Inflammatory macrophage (primary cell): ENCODE results near the gene INSRR.
A peak's percentile ranks its signal among the peaks of the same experiment; 100 is the strongest.

Experiments
- DNase-seq, 2 donors: peaks; one replicate each; pipeline ENCODE4 v3.0.0-alpha.2; 2020 to 2022
- total RNA-seq, 18 experiments: gene quantifications; one replicate each; lab custom pipeline; 2026; ENCODE audit warnings: mixed read lengths in 6 of 18, inconsistent platforms in 2 of 18; lab: John Stamatoyannopoulos, UW

The INSRR gene
- 0 to 0.19 (median 0) reads per million in 18 experiments for total RNA-seq

- DNase-seq = no peak
These were observed at the start of gene INSRR for GRCh38 chr1:156858959-156859522. Gene INSRR (minus strand): TSS chr1:156859117. CDS start chr1:156858621, 496 bp downstream.

- DNase-seq = no peak
These were observed 49.6 kb upstream of the INSRR start for GRCh38 chr1:156908541-156908940.

GRCh38 chr1:156906206-156906906 lies 47.4 kb upstream of the INSRR start:
- DNase-seq = no peak

DNA sequence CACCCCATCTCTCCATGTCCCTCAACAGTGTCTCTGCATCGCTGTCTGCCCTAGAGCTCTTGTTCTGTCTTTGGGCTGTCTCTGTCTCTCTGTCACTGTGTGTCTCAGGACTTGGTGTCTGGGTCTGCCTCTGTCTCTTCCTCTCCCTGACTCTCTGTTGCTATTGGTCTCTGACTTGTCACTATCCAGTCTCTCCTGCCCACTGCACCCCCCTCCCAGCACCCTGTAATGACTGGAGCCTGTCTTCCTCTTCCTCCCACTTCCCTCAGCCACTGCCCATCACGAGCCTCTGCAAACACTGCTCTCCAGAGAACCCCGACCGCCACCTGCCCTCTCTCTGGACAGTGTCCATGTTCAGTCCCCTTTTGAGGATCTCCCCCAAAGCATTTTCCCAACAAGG lies 46.7 kb upstream of the INSRR start:
- peak; percentile 67 to 78 for DNase-seq

DNA sequence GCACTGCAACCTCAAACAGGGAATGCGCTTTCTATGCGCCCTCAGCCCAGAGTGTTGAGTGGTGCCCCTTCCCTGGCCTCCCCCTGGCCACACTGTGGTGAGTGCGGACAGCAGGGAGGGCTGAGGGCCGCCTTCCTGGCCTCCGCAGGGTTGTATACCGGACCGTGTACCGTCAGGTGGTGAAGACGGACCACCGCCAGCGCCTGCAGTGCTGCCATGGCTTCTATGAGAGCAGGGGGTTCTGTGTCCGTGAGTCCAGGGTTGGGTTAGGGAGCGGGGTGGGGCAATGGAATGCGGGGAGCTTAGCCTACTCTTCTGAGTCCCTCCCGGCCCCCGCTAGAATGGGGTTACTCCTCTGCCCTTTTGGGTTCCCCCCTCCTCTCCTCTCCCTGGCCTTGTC lies 46.3 kb upstream of the INSRR start:
- DNase-seq = no peak

DNA sequence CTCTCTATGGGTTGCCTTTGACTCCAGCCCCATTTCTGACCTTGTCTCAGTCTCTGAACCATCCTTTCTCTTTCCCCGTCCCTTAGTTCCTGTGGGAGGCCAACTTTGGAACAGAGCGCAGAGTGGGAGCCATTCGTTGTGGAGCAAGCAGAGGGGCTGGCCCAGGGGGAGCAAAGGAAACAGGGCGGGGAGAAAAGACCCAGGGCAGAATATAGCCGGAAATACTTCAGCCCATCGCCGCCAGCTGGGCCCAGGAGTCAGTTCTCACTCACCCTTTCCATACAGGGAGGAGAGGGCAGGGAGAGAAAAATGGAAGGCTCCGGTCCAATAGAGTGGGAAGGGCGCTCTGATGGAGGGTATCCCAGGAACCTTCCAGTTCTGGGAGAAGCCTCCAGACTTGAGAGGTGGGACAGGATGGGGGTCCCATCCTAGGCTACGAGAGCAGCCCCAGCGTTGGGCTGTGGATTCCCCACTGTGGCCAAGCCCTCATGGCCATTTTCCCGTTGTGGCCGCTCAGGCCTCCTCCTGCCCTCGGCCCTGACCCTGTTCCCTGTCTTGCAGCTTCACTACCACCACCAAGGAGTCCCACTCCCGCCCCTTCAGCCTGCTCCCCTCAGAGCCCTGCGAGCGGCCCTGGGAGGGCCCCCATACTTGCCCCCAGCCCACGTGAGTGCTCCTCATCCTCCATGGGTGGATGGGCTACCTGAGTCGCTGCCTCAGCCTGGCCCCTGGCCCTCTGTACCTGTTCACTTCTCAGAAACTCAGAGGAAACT lies 45.5 kb upstream of the INSRR start:
- DNase-seq = no peak

- DNase-seq = no peak
These were observed 44.6 kb upstream of the INSRR start for GRCh38 chr1:156903328-156904091.

- no peak for DNase-seq
These were observed 43.3 kb upstream of the INSRR start for GRCh38 chr1:156901966-156902915.

DNA sequence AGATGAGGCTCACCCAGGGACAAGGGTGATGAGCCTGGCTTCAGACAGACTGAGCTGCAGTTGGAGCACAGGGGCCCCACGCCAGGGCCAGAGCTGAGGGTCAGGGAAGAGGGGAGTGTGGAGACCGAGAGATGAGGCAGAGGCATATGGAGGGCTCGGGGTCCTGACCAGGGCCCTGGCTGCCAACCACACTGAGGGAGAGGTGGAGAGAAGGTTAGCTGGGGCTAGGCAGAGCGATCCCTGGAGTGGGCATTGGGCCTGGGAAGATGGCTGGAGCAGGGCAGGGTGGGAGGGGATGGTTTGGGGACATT lies 42.6 kb upstream of the INSRR start:
- no peak for DNase-seq

DNA sequence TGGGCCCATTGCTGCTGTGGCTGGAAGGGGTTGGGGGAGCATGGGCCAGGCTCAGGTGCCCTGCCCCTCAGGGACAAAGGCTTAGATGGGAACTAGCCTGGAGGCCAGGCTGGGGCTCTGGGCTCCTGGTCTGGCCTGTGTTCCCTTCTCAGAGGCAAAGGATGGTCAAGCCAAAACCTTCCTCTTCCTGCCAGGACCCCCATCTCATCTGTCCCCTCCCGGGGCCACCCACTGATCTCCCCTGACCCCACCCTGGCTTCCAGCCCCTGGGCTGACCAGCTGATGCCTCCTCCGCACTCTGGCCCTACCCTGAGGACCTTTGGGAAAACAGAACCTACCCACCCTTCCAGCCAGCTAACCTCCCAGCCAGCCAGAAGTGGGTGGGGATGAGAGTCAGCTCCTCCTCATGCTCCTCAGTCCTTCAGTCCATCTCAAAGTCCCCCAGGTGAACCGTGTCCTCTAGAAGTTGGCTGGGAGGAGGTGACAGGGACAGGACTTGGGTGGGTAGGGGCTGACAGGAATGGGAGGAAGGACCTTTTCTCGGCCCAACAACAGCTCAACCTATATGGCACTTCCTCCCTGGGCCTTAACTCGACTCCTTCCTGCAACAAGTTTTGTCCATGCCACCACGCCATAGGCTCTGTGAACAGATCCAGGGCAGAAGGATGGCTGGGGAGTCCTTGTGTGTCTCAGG lies 42.1 kb upstream of the INSRR start:
- DNase-seq = no peak

DNA sequence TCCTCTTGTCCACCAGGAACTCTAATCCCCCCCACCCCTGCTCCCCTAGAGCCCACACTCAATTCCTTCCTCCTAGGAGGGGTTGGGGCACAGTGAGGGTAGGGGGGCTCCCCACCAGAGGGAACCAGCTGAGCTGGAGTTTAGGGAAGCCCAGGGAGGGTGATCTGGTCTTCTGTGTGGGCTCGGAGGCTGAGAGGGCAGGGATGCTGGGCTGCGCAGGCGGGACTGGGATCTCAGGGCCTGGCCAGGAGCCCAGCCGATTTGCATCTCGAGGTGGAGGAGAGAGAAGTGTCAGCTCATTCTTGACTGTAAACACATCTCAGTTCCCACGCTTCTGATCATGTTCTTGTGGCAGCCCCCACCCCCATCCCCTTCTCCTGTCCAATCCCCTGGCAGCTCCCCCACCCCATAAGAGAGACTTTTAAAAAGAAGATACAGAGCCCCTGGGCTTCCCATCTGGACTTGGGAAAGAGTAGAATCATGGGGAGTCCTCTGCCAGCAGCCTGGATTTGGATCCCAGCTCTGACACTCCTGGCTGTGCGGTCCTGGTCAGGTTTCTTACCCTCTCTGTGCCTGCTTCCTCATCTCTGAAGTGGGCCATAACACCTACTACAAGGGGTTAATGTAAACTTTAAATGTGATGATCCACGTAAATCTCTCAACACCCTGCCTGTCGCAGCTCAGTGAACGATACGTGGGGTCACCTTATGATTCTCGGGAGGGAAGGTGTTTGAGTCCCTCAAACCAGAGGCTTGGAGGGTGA lies 41.2 kb upstream of the INSRR start:
- DNase-seq = peak in 1 of 2 donors; percentile 23

- no peak for DNase-seq
These were observed 40.2 kb upstream of the INSRR start for GRCh38 chr1:156898971-156899664.

DNA sequence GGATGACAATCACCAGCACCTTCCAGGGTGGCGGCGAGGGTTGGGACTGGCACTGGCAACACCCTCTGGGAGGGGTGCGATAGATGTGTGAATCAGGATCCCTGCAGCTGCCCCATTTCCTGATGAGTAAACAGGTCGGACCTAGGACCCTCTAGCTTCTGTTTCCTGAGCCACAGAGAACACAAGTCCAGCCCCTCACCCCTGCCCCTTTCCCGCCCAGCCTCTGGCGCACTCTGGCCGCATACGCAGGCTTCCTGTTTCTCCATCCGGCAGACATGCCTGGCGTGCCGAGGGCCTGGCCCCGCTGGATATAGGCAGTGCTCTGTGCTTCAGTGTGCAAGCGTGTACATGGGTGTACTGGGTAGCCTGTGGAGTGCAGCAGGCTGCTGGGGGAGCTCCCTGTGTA lies 39.2 kb upstream of the INSRR start:
- DNase-seq = peak in 1 of 2 donors; percentile 30

- no peak for DNase-seq
These were observed 38.3 kb upstream of the INSRR start for GRCh38 chr1:156897078-156897825.

DNA sequence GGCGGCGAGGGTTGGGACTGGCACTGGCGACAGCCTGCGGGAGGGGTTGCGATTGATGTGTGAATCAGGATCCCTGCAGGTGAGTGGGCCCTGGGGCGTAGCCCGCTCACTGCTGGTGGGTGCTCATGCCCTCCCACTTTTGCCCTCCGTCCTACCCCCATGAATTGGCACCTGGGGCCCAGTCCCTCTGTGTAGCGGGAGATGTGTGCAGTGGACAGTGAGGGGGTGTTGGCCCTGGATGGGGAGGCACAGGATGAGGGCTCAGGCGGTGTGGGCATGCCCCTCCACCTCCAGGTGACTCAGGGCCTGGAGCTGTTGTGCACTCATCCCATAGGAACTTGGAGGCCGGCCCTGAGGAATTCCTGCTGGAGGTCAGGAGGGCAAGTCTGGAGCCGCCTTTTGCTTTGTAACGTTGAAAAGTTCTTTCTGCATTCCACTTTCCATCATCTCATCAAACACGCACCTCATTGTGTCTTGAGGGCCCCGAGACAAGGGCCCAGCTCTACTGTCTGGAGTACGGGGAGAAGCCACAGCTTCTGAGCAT lies 37.6 kb upstream of the INSRR start:
- no peak for DNase-seq

DNA sequence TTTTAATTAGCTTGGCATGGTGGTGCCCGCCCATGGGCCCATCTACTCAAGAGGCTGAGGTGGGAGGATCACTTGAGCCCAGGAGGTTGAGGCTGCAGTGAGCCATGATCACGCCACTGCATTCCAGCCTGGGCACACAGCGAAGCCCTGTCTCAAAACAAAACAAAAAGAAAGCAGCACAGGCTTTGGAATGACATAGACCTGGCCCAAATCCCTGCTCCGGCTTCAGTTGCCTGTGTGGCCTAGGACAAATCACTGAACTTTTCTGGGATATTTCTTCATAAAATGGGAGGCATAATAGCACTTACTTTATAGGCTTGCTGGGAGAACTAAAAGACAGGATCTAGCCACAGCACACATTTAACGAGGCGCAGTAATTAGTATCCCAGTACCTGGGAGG lies 37.0 kb upstream of the INSRR start:
- no peak for DNase-seq

- DNase-seq = no peak
These were observed 36.5 kb upstream of the INSRR start for GRCh38 chr1:156895455-156895812.

DNA sequence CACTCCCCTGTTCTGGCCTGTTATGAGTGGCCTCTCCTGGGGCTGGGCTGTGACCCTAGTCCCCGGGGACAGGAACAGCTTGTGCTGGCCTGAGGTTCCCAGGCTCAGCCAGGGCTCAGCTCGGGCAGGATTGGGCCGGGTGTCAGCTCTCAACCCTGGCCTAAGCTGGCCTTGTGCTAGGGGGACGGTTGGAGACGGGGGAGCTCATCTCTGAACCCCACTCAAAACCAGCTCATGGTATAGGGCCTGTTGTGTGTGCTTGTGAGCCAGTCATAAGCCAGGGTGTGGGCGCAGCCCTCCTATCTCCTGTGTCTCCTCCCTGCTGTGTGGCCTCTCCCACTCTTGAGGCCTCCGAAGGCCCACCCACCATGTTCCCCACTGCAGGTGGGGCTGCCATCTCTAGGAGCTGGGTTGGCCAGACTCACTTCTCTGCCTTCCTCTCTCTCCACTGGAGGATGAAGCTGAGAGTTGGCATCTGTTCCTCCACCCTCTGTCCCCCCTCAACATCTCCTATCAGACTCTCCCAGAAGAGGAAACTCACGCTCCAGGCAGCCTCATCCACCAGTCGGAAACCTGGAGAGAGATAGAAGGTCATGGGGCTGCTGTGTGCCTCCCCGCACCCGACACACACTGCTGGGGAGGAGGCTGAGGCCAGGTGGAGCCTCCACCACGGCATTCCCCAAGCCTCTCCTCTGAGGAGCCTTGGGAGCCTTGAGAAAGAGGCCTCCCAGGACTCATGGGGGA lies 36.0 kb upstream of the INSRR start:
- DNase-seq = no peak
